HG02885 (cell line): ENCODE data around the gene FYB2.
"Not testable (repeated sequence)": the region's sequence is repeated elsewhere in the genome, so short reads cannot be mapped to it uniquely, and the experiment has no call there.

Source experiments
- ATAC-seq: cut with Tn5 transposase; IDR thresholded peaks from one replicate; pipeline ENCODE4 v1.9.1; 2021; ENCODE audit warnings: mild to moderate bottlenecking; ENCODE audit not compliant: unreplicated experiment, poor library complexity

The FYB2 gene

DNA sequence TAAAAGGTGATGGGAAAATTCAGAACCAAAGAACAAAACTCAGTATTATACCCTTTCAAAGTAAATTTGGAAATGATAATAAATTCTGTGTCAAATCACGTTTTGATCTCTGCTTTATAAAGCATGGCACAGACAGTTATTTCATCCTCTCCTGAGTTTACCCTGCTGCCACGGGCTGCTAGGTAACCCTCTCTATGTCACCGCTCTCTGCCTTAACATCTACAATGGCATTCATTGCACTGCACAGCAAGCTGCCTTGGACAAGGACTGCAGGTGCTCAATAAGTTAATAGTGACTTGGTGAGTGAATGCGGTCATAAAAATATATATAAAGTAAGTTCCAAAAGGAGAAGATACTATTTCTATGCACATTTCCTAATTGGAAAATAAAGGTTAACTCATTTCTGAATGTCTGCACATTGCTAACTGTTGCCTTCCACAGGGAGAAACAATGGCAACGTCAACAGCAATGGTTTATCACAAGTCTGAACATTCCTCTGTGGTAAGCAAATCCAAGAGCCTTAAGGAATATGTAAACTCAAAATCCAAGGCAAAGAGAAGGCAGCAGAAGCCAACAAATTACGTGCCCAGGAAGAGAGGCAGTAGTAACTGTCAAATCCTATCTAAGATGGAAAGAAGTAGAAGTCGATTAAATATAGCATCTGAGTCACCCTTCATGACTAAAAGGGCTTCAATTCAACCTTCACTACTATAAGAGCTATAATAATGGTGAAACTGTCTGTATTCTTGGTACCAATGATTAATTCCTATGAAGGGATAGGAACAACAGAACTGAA lies 19.4 kb downstream of the FYB2 start:
- ATAC-seq, result no peak

DNA sequence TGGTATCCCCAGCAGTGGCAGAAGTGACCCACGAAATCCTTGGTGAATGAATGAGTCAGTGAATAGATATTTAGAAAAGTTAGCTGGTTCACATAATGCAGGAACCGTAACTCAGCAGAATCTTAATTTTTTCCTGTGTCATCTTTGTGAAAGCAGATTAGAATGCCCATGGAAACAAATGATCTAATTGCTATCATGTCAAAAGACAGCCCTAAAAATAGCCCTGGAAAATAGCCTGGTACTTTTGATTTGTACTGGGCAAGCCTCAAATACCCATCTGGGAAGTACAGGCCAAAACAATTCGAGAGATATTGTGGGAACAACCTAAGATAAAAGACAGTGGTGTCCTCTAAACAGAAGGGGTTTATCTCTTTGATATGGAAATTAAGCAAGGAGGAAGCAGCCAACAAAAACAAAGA lies 21.1 kb downstream of the FYB2 start:
- ATAC-seq, result no peak

DNA sequence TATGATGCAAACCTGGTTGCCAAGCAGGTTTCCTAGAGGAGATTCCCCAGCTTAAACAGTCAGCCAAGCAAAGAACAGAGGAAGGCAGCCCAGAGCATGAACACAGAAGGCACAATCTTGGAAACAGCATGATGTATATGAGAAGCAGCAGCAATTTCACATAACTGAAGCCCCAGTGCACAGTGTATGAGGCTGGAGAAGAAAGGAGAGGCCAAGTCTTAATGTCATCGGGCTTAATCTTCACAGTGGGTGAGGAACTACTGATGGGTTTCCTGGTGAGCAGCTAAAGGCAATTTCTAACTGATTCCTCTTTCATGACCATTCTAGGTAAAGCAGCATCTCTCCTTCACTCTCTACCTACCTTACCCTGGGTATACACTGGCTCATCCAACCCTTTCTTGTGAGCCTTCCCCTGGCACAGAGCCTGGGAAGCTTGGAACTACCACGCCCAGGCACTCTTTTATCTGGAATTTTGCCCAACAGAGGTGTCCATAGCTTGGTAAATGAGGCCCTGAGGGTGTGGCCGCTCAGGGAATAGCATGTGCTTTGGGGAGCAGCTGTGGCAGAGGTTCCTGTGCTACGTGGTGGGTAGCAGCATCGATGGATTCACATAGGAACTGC lies 22.0 kb downstream of the FYB2 start:
- ATAC-seq, result no peak

DNA sequence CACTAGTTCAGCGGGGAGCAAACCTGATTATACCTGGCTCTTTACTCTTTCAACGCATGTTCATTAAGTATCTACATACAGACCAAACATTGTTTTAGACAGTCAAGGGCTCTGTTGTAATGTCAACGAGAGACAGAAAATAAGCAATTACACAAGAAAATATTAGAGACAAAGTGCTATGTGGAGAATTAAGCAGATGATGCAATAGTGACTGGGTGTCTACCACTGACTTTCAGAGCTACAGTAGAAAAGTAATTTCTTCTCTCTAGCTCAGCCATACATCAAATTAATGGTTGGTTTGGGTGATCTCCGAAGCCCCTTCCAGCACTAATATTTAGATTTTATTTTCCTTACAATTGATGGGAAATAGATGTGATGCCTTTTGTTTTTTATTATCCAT lies 23.3 kb downstream of the FYB2 start:
- ATAC-seq, result no peak

DNA sequence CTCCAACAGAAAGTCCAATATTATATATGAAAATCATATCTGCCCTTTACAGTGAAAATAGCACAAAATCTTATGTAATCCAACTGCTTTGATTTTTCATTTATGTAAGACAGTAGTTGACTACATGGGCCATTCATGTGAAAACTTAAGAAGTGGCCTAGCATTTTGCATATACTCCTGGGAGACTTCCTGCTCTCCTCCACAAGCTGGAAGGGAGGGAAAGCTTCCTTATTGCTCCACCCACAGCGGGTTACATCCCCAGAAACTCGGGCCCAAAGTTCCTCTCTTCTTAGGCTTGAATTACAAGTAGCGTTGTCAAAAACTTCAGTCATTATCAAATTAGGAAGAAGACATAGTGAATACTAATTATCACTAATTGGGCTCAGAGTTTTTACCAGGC lies 29.2 kb downstream of the FYB2 start:
- ATAC-seq, result no peak

DNA sequence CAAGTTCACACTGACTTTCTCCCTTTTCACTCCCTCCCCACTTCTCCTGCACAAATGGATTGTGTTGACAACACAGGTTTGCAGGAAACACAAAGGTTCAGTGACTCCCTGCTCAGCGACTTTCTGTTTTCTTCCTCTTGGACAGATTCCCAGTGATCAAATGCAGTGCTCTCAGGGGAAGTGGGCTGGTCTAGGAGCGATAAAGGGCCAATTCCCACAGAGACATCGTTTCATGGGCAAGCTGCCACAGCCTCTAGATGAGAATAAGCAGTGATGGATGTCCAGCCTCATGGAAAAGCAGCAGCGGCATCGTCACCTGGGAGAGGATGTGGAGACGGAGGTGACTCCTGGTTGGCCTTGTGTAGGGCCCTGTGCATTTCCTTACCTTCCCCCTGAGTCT lies 30.6 kb downstream of the FYB2 start:
- ATAC-seq, result no peak

DNA sequence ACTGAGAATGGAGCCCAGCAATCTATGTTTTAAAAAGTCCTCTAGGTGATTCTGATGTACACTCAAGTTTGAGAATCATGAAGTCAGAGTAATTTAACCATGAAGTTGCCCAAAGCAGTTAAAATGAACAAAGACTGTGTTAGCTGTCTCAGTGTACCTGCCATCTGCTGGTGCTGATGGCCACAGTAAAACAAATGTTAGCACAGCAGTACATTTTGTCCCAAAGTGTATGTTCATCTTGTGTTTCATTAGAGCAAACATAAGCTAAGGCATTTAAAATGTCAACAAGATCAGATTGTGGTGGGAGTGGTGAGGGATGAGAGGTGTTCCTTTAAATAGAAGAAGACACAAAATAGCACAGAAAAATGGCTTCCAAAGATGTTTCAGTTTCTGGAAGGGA lies 31.1 kb downstream of the FYB2 start:
- ATAC-seq, result no peak

DNA sequence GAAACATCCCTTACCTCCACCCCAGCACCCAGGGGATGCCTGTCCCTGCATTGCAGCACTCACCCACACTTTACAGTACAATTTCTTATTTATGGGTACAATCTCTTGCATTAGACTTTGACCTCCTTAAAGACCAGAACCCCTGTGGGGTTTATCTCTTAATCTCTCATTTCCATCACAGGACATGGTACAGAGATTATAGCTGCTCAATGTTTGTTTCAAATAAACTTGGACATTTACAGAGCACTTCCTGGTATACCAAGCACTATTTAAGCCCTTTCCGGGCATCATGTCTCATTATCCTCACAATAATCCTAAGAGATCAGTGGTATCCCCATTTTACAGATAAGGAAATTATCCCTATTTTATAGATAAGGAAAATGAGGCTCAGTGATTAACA lies 31.9 kb downstream of the FYB2 start:
- no peak for ATAC-seq

DNA sequence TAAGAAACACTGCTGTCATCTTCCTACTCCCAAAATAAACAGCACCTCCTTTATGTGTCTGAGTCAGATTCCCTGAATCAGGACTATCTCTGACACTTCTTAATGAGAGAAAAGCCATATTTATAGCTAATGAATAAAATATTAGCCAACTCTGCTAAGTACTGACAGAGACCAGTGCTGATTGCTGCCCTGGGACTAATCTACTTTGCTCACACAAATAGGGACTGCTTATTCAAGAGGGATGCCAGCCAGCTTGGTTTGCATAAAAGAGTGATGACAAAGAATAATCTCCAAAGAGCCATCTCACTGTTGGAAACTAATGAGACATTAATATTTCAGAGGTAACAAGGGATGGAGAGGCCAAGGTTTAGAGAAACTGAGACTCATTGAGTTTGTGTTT lies 36.4 kb downstream of the FYB2 start:
- ATAC-seq, result no peak

DNA sequence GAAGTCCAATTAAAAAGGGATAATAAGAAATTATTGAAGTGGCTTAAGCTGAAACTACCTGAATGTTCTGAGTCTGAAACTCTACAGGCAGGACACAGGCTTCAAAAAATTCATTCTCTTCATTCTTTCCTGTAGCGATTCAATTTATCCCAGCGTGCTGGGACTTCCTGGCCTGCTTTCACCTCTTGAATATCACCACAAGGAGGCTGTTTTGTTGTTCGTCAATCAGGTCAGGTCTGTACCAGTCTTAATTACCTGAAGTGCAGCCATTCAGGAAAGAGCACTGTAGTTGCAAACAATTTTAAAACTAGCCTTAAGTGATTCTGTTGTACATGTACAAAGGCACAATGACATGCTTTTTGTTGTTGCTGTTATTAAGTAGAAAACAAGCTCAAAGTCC lies 38.4 kb downstream of the FYB2 start:
- ATAC-seq, result no peak

DNA sequence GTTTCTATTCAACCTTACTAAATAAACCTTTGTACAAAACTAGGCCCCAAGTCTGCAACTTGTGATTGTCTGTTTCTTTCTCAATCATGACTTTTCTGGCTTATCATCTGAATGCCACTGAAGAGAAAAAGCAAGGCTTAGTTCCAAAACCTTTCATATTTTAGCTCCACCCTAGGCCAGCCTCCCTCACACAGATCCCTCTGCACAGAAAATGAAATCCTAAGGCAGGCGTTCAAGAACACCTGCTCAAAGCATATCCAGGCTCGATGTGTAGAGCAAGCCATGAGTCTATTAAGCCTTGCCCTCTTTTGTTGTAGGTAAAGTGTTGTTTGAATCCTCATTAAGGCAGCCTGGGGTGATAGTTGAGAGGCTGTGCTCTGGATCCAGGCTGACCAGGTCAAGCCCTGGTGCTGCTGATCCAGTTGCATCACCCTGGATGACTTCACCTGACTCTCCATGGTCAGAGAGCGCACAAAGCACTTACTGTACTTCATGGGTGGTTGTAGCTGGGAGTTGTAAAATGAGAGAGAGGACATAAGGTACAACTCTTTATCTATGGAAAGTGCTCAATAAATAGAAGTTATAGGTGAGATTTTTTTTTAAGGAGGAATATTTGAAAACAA lies 39.0 kb downstream of the FYB2 start:
- ATAC-seq, result no peak

DNA sequence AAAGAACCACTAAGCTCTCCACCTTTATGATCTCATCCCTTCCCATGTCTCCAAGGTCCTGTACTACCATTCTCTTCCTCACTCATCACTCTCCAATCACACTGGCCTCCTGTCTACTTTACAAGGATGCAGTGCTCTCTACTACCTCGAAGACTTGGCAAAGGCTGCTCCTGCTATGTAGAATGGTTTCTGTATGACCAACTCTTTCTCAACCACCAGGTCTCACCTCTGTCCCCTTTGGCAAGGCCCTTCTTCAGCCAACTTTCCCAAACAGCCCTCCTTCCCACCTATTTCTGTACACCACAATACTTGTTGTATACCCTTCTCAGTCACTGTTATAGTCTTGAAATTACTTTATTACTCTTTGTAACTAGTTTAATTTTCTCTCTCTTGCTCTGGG lies 41.2 kb downstream of the FYB2 start:
- ATAC-seq, result no peak

DNA sequence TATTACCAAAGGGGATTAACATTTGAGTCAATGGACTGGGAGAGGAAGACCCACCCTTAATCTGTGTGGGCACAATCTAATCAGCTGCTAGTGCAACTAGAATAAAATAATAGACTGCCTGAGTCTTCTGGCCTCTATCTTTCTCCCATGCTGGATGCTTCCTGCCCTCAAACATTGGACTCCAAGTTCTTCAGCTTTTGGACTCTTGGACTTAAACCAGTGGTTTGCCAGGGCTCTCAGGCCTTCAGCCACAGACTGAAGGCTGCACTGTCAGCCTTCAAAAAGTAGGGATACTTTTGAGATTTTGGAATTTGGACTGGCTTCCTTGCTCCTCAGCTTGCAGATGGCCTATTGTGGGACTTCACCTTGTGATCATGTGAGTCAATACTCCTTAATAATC lies 44.5 kb downstream of the FYB2 start:
- ATAC-seq, result not testable (repeated sequence)

DNA sequence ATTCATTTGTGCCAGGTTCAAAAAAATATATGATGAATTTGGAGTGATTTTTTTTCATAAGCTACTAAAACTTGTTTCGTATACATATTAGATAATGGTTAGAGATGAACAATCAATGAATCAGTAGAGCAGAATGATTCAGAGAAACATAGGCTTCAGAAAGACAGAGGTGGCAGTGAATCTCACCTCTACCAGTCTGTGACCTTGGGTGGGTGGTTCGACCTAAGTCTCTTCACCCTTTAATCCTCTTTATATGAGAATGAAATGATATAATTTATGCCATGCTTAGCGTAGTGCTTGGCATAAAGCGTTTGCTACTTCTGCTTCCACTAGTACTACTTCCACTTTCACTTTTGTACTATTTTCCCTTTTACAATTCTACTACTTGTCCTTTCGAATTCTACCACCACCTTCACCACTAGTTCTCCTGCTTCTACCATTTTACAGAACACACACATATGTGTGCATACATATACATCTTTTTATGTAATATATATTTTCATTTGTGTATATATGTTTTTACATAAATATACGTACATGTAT lies 45.1 kb downstream of the FYB2 start:
- peak; percentile 68 for ATAC-seq

DNA sequence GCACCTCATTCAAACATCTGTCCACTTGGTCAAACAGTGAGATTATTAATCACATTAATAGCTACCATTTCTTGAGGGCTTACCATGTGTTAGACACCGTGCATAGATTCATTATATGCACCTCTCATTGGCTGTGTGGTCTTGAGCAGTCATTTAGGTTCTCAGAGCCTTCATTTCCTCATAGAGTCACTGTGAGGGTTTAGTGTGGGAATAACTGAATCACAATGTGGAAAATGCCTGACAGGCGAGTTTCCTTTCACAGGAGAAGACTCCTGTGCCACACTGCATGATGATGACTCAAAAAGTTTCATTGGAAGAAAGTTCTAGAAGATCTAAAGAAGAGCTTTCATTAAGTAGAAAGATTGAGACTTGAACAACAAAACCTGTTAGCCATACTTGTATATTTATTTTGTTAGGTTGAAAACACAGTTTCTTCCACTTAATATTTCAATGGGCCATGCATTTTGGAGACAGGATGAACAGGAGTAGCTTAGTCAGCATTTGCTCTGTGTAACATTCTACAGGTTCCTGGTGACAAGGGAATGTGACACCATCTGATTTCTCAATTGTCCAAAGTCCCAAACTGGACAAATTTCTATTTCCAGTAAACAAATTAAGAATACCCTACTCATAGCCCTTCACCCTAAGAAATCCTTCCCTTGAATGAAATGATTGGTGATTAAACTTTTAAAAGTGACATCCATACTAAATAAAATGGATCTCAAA lies 45.7 kb downstream of the FYB2 start:
- ATAC-seq, result no peak

DNA sequence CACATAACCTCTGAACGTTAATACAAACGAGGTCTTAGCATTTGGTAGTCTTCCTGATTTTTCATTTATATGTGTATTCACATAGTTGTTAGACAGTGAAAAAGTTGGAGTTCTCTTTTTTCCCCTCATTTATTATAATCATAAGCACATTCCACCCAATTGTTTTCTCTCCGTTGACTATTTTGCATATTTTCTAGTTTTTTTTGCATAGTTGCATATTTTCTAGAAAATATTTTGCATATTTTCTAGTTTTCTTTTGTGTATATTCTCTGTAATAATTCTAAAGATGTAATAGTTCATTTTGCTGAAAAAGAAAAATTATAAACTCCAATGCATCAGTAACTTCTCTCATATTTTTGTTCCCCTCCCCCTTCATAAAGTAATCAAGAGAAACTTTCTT lies 47.5 kb downstream of the FYB2 start:
- no peak for ATAC-seq

DNA sequence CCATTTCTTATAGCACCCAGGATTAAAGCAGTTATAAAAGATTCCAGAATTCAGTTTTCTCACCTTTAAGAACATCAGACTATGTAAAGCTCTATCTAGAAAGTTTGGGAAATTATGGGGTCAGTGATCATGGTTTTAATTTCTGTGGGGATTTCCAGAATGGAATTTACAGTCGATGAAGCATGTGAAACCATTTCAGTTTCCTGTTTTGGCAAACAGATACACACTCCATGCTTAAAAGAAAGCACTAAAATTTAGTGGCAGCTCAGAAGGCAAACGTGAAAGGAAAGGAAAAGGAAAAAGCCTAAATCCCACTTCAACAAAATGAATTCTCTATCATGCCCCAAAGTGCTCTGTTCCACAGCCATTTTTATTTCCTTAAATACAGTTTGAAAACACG lies 60.4 kb downstream of the FYB2 start:
- ATAC-seq, result no peak

DNA sequence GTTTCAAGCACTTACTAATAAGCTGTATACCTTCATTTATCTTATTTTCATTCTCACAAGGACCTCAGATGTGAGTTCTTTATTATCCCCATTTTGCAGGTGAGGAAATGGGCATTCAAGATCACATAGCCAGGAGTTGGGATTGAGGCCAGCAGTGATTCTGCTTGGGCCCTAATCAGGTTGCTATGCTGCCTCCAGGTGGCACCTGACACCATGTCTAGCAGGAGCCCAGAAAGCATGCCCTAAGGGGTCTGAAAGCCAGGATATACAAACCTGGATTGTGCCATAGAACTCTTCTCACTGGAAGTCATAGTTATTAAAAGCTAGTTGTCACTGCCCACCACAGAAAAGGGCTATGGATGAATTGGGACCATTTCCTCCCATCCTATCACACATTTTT lies 61.1 kb downstream of the FYB2 start:
- no peak for ATAC-seq

DNA sequence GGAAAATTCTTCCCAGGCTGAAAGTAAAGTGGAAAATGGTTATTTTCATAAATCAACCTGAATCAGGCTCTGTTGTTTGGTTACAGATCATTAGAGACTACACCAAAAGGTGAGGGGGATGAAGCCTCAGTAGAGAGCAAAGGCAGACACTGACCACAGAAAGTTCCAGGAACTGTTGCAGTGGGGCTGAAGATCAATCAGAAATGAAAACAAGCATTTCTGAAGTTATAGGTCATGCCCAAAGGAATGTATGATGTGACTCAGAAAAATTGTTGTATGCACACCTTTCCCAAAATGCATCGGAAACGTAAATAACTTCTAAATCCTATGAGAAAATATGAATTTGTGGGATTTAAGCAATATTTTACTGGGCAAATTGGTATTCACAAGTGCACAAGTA lies 63.3 kb downstream of the FYB2 start:
- ATAC-seq, result no peak

DNA sequence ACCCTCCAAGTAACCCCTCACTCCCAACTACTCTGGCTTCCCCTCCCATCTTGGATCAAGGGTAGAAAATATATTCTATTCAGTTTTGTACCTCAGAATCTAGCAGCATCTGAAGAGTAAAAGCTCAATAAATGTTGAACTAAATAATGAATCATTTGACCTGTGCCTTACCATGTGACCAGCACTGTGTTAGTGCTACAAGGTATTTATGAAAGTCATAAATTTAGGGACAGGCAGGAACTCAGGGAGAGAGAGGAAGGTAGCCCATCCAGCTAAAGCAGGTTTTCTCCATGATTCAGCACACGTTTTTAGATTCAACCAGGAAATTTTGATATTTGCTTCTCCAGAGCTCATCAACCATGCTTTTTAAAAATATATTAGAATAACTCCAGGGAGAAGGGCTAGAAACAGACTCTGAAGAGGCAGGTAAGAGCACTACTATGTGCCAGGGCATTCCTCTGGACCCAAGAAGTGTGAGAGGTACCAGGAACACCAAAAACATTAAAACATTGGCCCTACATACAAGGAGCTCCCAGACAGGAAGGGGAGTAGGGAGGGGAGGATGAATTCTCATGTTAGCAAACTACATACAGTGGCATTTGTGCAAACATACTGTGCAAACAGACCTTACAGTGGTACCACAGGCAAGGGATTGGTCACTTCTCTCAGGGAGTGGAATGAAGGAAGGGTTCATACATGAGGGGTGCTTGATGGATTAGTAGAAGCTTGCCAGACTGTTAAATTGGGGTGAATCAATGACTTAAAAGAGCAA lies 64.3 kb downstream of the FYB2 start:
- no peak for ATAC-seq
